PC-3 (cell line): Measurements from ENCODE around the gene DAPL1. TPM values are rescaled to one million over a fixed set of nuclear protein-coding genes. Genes with fewer than 3 reads are reported as not detected.
"Not testable (repeated sequence)": the region's sequence is repeated elsewhere in the genome, so short reads cannot be mapped to it uniquely, and the experiment has no call there.

ENCODE experiments used
- ATAC-seq: fragments of 200-7000 bp; cut with Tn5 transposase; 2 replicates; pipeline ENCODE4 v1.9.1; 2020; ENCODE audit warnings: mild to moderate bottlenecking, moderate library complexity
- BruUV-seq: library from RNA; stranded (reverse); fragments of 400-500 nt; replicated peaks from 2 replicates; lab custom pipeline; 2021; lab: Mats Ljungman, UMichigan
- CTCF ChIA-PET: fragments of 300-600 bp; sonication (Branson Sonifier 250); formaldehyde crosslinking; loops from one replicate; lab custom pipeline; 2022; ENCODE audit warnings: antibody characterized with exemption; lab: Charles Lee
- POLR2A ChIA-PET: fragments of 300-600 bp; sonication (Branson Sonifier 250); formaldehyde crosslinking; loops from one replicate; lab custom pipeline; 2022; ENCODE audit warnings: antibody characterized with exemption; ENCODE audit not compliant: unreplicated experiment; lab: Charles Lee
- DNase-seq: peaks from one replicate; pipeline ENCODE4 v3.0.0-alpha.2; 2015
- H2AFZ ChIP-seq: fragments of 300-600 bp; sonication (generic); 2 replicates; pipeline ENCODE4 v1.6.0; 2016; ENCODE audit warnings: antibody characterized with exemption, low read length
- H3F3A ChIP-seq: fragments of 300-600 bp; sonication (generic); one replicate; pipeline ENCODE4 v1.6.0; 2017; ENCODE audit warnings: antibody characterized with exemption, low read length, control low read depth, mild to moderate bottlenecking; ENCODE audit not compliant: unreplicated experiment
- H3K27ac ChIP-seq: fragments of 300-600 bp; sonication (generic); 2 replicates; pipeline ENCODE4 v1.5.1; 2016; ENCODE audit warnings: mild to moderate bottlenecking, low read length
- H3K27me3 ChIP-seq: fragments of 300-600 bp; sonication (generic); 2 replicates; pipeline ENCODE4 v1.6.1; 2016; ENCODE audit warnings: low read length, mixed read lengths
- H3K36me3 ChIP-seq: fragments of 300-600 bp; sonication (generic); 2 replicates; pipeline ENCODE4 v1.6.1; 2016; ENCODE audit warnings: low read depth, mixed run types, low read length, mixed read lengths
- H3K4me1 ChIP-seq: fragments of 300-600 bp; sonication (generic); 2 replicates; pipeline ENCODE4 v1.5.1; 2016; ENCODE audit warnings: low read length; ENCODE audit not compliant: insufficient read depth
- H3K4me2 ChIP-seq: fragments of 300-600 bp; sonication (generic); 2 replicates; pipeline ENCODE4 v1.6.0; 2016; ENCODE audit warnings: low read length
- H3K4me3 ChIP-seq: fragments of 300-600 bp; sonication (generic); 2 replicates; pipeline ENCODE4 v1.5.1; 2016; ENCODE audit warnings: mild to moderate bottlenecking, low read length, mixed read lengths
- H3K79me2 ChIP-seq: fragments of 300-600 bp; sonication (generic); 2 replicates; pipeline ENCODE4 v1.6.1; 2017; ENCODE audit warnings: low read length, mixed read lengths
- H3K9ac ChIP-seq: fragments of 300-600 bp; sonication (generic); 2 replicates; pipeline ENCODE4 v1.6.0; 2016; ENCODE audit warnings: mild to moderate bottlenecking, low read length
- H3K9me2 ChIP-seq: fragments of 300-600 bp; sonication (generic); replicated peaks from 2 replicates; pipeline ENCODE4 v1.6.1; 2016; ENCODE audit warnings: mixed run types, low read length, mixed read lengths
- H3K9me3 ChIP-seq: fragments of 300-600 bp; sonication (generic); 2 replicates; pipeline ENCODE4 v1.6.1; 2016; ENCODE audit warnings: low read length, mixed read lengths
- H4K20me1 ChIP-seq: fragments of 300-600 bp; sonication (generic); 2 replicates; pipeline ENCODE4 v1.6.1; 2016; ENCODE audit warnings: low read length, mixed read lengths
- CTCF ChIP-seq: fragments of 300-600 bp; sonication (generic); conservative IDR thresholded peaks from 2 replicates; pipeline ENCODE4 v1.5.1; 2017; ENCODE audit warnings: antibody characterized with exemption, low read depth, mild to moderate bottlenecking, low read length
- EZH2 ChIP-seq: fragments of 300-600 bp; sonication (generic); IDR thresholded peaks from one replicate; pipeline ENCODE4 v1.6.1; 2017; ENCODE audit warnings: antibody characterized with exemption, mild to moderate bottlenecking, low read length; ENCODE audit not compliant: unreplicated experiment
- EZH2phosphoT487 ChIP-seq: fragments of 300-600 bp; sonication (generic); IDR thresholded peaks from 2 replicates; pipeline ENCODE4 v1.6.1; 2018; ENCODE audit warnings: mild to moderate bottlenecking, antibody characterized with exemption, low read length, borderline replicate concordance
- intact Hi-C: fragments of 100-400 bp; cut with micrococcal nuclease; formaldehyde crosslinking; loops from 2 replicates; pipeline ENCODE4 v1.9.0; 2023
- total RNA-seq: library from RNA; depleted of rRNA; stranded (reverse); fragments of >200 nt; gene quantifications from 2 replicates; pipeline ENCODE4 v1.2.3, GENCODE V29; 2014

The DAPL1 gene
- total RNA-seq, 1 experiment from 2014 or later, result not detected

DNA sequence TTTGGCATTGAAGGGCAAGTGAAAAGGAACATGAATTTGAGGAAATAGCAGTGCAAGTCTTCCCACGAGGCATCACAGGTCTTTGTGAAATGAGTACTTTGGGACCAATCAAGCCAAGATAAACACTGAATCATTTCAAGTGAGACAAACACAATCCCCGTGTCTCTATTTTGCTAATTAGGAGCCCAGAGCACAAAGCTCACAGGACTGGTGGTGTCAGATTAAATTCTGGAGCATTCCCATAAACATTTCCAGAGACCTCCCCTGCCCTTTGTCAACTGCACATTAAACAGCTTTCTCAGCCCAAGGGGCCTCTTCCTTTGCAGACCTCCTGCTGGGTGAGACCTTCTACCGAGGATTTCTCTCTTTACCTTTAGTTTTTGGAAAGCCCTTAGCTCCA is 50.7 kb downstream of the DAPL1 start:
- H3K27ac ChIP-seq, result no peak overlapping the region
- no peaks in the 10 kb centered on the region for H4K20me1 ChIP-seq
- no peaks in the 10 kb centered on the region for H3F3A ChIP-seq
- no peaks in the 10 kb centered on the region for H3K36me3 ChIP-seq
- ATAC-seq, result no peak
- no peak overlapping the region for H3K4me2 ChIP-seq
- ChIA-PET POLR2A (no interaction called here), CTCF (no interaction called here)
- no peak overlapping the region for H3K4me3 ChIP-seq
- no peaks in the 10 kb centered on the region for H3K79me2 ChIP-seq
- no TSS peak for BruUV-seq
- TF ChIP-seq EZH2 (no peak), CTCF (no peak), EZH2phosphoT487 (no peak)
- H3K9me2 ChIP-seq, result no peaks in the 10 kb centered on the region
- H3K9me3 ChIP-seq, result no peaks in the 10 kb centered on the region
- H3K4me1 ChIP-seq, result no peaks in the 10 kb centered on the region
- H3K27me3 ChIP-seq, result peaks cover 11% of the 10 kb centered on the region; the same call in 1 of the 2 replicates
- no peak overlapping the region for H3K9ac ChIP-seq
- H2AFZ ChIP-seq, result no peak overlapping the region
- intact Hi-C loops, result no loop called here
- no peak for DNase-seq

DNA sequence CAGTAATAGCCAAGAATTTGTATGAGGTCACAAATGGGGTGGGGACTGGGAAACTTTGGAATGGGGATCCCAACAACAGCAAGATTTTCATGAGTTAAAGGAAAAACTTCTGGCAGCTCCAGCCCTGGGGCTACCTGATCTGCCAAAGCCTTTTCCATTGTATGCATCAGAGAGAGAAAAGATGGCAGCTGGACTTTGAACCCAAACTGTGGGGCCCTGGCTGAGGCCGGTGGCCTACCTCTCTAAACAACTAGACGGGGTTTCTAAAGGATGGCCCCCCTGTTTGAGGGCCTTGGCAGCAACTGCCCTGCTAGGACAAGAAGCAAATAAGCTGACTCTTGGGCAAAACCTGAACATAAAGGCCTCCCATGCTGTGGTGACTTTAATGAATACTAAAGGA is 52.4 kb downstream of the DAPL1 start:
- H3K9me3 ChIP-seq, POLR2A ChIA-PET, H3K4me3 ChIP-seq, BruUV-seq, H3K36me3 ChIP-seq, ATAC-seq, H3K79me2 ChIP-seq, H3K27ac ChIP-seq, intact Hi-C loops, H3K27me3 ChIP-seq, H3K4me2 ChIP-seq, H3K4me1 ChIP-seq, H3K9me2 ChIP-seq, H2AFZ ChIP-seq, H3F3A ChIP-seq, DNase-seq, H4K20me1 ChIP-seq, H3K9ac ChIP-seq, CTCF ChIA-PET: not testable (repeated sequence)

DNA sequence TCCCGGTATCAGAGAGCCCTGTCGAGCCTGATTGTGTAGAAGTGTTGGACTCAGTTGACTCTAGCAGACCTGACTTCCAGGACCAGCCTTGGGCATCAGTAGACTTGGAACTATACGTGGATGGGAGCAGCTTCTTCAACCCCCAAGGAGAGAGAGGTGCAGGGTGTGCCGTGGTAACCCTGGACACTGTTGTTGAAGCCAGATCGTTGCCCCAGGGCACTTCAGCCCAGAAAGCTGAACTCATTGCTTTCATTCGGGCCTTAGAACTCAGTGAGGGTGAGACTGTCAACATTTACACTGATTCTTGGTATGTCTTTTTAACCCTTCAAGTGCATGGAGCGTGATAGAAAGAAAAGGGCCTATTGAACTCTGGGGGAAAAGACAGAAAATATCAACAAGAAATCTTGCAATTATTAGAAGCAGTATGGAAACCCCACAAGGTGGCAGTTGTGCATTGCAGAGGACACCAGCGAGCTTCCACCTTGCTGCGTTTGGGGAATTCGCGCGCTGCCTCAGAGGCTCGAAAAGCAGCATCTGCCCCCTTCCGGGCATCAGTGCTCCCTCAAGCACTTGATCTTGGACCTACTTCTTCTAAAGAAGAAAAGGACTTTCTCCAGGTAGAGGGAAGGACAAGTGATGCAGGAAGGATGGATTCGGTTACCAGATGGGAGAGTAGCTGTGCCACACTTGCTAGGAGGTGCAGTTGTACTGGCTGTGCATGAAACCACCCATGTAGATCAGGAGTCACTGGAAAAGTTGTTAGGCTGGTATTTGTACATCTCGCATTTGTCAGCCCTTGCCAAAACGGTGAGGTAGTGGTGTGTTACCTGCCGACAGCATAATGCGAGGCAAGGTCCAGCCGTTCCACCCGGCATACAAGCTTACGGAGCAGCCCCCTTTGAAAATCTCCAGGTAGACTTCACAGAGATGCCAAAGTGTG is 53.2 kb downstream of the DAPL1 start:
- H4K20me1 ChIP-seq, H2AFZ ChIP-seq, intact Hi-C loops, H3K9ac ChIP-seq, H3K79me2 ChIP-seq, H3K36me3 ChIP-seq, POLR2A ChIA-PET, H3F3A ChIP-seq, H3K4me2 ChIP-seq, H3K27ac ChIP-seq, H3K9me2 ChIP-seq, BruUV-seq, H3K27me3 ChIP-seq, CTCF ChIA-PET, H3K4me3 ChIP-seq, H3K9me3 ChIP-seq, H3K4me1 ChIP-seq, ATAC-seq: not testable (repeated sequence)
- peak; percentile 25 for DNase-seq

DNA sequence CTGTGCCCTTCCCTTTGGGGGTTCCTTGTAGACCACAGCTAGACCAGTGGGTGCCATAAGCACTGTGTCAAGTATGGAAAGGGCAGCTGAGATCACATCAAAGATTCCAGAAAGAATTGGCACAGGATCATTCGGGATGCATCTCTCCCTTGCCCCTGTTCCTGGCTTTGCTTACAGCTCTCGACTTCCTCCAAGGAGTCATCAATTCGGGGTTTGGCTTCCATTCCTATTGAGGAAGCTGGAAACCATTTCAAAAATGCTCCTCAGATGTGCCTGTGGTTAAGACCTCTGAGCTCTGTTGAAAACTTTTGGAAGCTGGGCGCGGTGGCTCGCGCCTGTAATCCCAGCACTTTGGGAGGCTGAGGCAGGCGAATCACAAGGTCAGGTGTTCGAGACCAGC is 65.1 kb downstream of the DAPL1 start:
- H3K27ac ChIP-seq, intact Hi-C loops, H3K9me3 ChIP-seq, H3K9me2 ChIP-seq, DNase-seq, H3K36me3 ChIP-seq, BruUV-seq, H3K4me1 ChIP-seq, H4K20me1 ChIP-seq, H3F3A ChIP-seq, POLR2A ChIA-PET, H3K9ac ChIP-seq, CTCF ChIA-PET, H3K79me2 ChIP-seq, H3K4me2 ChIP-seq, H2AFZ ChIP-seq, H3K27me3 ChIP-seq, ATAC-seq, H3K4me3 ChIP-seq: not testable (repeated sequence)

GRCh38 chr2:158861626-158862025 is 66.5 kb downstream of the DAPL1 start:
- H3K9ac ChIP-seq, H3K79me2 ChIP-seq, H3K9me2 ChIP-seq, DNase-seq, H2AFZ ChIP-seq, H3K4me3 ChIP-seq, H3K9me3 ChIP-seq, intact Hi-C loops, H3K4me1 ChIP-seq, H3F3A ChIP-seq, H3K36me3 ChIP-seq, H3K4me2 ChIP-seq, ATAC-seq, H3K27ac ChIP-seq, H3K27me3 ChIP-seq, H4K20me1 ChIP-seq, POLR2A ChIA-PET, BruUV-seq, CTCF ChIA-PET: not testable (repeated sequence)
